Pancreas (tissue), 10 donors: ENCODE results near the gene CNEP1R1. TPM values are rescaled to one million over a fixed set of nuclear protein-coding genes. Genes with fewer than 3 reads are reported as not detected.

Source experiments
- ATAC-seq, 4 donors: fragments of 200-7000 bp; cut with Tn5 transposase; one replicate each; pipeline versions ENCODE4 v1.8.0 to v1.9.1; 2020; ENCODE audit warnings: mild to moderate bottlenecking in 4 of 4, moderate library complexity in 4 of 4
- DNase-seq, 6 donors: peaks; one replicate each; pipeline ENCODE4 v3.0.0-alpha.2; 2020
- FAIRE-seq: peaks from 2 replicates; lab custom pipeline; 2012; peaks lifted over from hg19 to GRCh38; lab: Jason Lieb, UNC
- H3K27ac ChIP-seq, 4 donors: fragments of 200-600 bp; sonication (generic); 1 replicate in 3 of 4; 2 replicates in 1 of 4; pipeline versions ENCODE4 v1.5.0 to v1.8.0; 2020
- H3K27me3 ChIP-seq, 4 donors: fragments of 200-600 bp; one replicate each; pipeline ENCODE4 v1.8.0; 2021
- H3K36me3 ChIP-seq, 3 donors: fragments of 200-600 bp; sonication (generic) in 1 of 3; one replicate each; pipeline versions ENCODE4 v1.5.0 to v1.8.0; 2020 to 2021
- H3K4me1 ChIP-seq, 3 donors: fragments of 200-600 bp; one replicate each; pipeline ENCODE4 v1.8.0; 2021
- H3K4me3 ChIP-seq, 4 donors: fragments of 200-600 bp; sonication (generic) in 2 of 4; one replicate each; pipeline versions ENCODE4 v1.5.0 to v1.8.0; 2020 to 2021
- H3K9me3 ChIP-seq, 4 donors: fragments of 200-600 bp; one replicate each; pipeline ENCODE4 v1.8.0; 2021
- WGBS, 2 donors: extraction: QIAGEN DNeasy Blood & Tissue Kit; methylation state at CpG; one replicate each; pipeline ENCODE4 v1.1.7; 2013; 5-methylcytosine and 5-hydroxymethylcytosine counted together
- intact Hi-C, 3 donors: fragments of 100-400 bp; cut with DNase I; formaldehyde crosslinking; loops; one replicate each; pipeline versions ENCODE4 v1.11.1 to v1.14.2; 2022
- polyA plus RNA-seq, 2 donors: library from polyadenylated mRNA; stranded (reverse); fragments of 200-250 nt; gene quantifications; one replicate each; pipeline ENCODE4 v1.2.3, GENCODE V29; 2013
- total RNA-seq, 6 donors: library from RNA; stranded (reverse); fragmentation: NEBNext Ultra II Directional in 4 of 6; extraction: Animal tissue kit (Norgen Biotek cat#: 25700) in 4 of 6; gene quantifications; one replicate each; pipeline versions ENCODE4 v1.2.1 to v1.2.4, GENCODE V29; 2021 to 2023
- TF ChIP-seq, protein P1 (sequence below), 4 donors: fragments of 200-600 bp; sonication (generic) in 3 of 4; IDR thresholded peaks; one replicate each; pipeline versions ENCODE4 v1.5.0 to v1.8.0; 2021; ENCODE audit warnings: antibody characterized with exemption in 4 of 4
- donor health status: healthy with polysubstance abuse.
- donor health status: DM: no; HTN: no; CAD: no; lungs with moderate emphysema.
- donor health status: DM: no; HTN: no; CAD: no.
- donor health status: control.
- donor health status: control.
- donor health status: Bipolar disorder and iron deficiency.
- donor health status: DM: yes; HTN: yes; CAD: no.
- donor health status: DM: no; HTN: no; CAD: no.
- donor health status: DM: no; HTN: no; CAD: no.
- donor health status: DM: yes; HTN: yes; CAD: no.

CNEP1R1 gene
- total and polyA plus RNA-seq, 8 donors: 3.9 to 10.2 (median 6.3) TPM

DNA sequence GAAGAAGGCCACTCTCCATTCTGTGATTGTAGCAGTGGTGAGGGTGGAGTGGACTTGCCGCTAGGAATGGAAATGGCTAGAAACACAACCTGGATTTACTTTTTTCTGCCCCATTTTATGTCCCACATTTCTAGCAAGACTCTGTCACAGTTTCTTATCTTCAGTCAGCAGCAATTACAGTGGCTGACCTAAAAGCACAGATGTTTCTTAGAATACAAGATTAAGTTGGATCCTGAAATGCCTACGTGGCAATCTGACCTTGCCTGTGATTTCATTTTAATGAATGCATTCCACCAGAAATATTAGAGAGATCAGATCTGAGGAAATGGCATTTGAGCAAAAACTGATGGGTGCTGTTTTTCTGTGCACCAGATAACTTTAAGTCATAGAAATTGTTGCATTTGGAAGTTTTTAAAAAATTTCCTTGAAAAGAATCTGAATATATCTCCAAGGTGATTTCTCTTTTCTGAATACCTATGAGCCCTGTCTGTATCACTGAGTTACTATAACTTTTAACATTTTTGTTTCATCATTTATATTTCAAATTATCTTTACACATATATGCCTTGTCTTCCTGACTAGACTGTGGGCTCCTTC lies 46.1 kb downstream of the CNEP1R1 start:
- Histone ChIP-seq H3K36me3 (no peaks in the 10 kb centered on the region), H3K27ac (no peak overlapping the region), H3K27me3 (no peaks in the 10 kb centered on the region), H3K4me1 (peaks cover 0 to 17% (median 11%) of the 10 kb centered on the region in 3 donors), H3K4me3 (no peak overlapping the region), H3K9me3 (no peaks in the 10 kb centered on the region)
- TF ChIP-seq, protein P1, sequence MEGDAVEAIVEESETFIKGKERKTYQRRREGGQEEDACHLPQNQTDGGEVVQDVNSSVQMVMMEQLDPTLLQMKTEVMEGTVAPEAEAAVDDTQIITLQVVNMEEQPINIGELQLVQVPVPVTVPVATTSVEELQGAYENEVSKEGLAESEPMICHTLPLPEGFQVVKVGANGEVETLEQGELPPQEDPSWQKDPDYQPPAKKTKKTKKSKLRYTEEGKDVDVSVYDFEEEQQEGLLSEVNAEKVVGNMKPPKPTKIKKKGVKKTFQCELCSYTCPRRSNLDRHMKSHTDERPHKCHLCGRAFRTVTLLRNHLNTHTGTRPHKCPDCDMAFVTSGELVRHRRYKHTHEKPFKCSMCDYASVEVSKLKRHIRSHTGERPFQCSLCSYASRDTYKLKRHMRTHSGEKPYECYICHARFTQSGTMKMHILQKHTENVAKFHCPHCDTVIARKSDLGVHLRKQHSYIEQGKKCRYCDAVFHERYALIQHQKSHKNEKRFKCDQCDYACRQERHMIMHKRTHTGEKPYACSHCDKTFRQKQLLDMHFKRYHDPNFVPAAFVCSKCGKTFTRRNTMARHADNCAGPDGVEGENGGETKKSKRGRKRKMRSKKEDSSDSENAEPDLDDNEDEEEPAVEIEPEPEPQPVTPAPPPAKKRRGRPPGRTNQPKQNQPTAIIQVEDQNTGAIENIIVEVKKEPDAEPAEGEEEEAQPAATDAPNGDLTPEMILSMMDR (IDR thresholded peaks at IDR 0.05): no peak
- DNase-seq: no peak
- no peak for FAIRE-seq
- intact Hi-C loops: no loop called here
- 56 to 62% methylated on average over 2 of the region's 2 CpGs for WGBS, 2 donors
- no peak for ATAC-seq

DNA sequence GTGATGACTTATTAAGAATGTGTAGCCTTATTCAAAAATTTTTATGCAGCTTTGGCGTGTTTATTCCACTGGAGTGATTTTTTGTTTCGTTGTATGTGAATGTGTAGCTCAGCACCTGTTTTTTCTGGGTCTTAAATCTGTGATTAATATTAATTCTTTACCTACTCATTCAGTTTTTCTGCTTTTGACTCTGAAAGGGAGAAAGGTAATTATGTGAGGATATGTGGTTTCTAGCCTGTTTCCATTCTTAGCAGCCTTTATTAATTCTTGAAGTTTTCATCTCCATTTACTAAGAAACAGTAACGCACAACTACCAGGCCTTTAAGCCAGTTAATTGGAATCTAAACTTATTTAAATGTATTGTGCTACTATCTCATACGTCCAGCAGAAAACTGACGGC lies 47.7 kb downstream of the CNEP1R1 start:
- intact Hi-C loops: no loop called here
- H3K4me1 ChIP-seq: peaks cover 0 to 6% (median 6%) of the 10 kb centered on the region in 3 donors
- TF ChIP-seq, protein P1 (IDR thresholded peaks at IDR 0.05): no peak
- WGBS, 2 donors: 95 to 96% methylated on average over 5 of the region's 5 CpGs
- H3K27ac ChIP-seq: no peak overlapping the region
- DNase-seq (no peak), ATAC-seq (no peak), FAIRE-seq (no peak)
- no peaks in the 10 kb centered on the region for H3K9me3 ChIP-seq
- H3K4me3 ChIP-seq: no peak overlapping the region
- H3K36me3 ChIP-seq: no peaks in the 10 kb centered on the region
- no peaks in the 10 kb centered on the region for H3K27me3 ChIP-seq

DNA sequence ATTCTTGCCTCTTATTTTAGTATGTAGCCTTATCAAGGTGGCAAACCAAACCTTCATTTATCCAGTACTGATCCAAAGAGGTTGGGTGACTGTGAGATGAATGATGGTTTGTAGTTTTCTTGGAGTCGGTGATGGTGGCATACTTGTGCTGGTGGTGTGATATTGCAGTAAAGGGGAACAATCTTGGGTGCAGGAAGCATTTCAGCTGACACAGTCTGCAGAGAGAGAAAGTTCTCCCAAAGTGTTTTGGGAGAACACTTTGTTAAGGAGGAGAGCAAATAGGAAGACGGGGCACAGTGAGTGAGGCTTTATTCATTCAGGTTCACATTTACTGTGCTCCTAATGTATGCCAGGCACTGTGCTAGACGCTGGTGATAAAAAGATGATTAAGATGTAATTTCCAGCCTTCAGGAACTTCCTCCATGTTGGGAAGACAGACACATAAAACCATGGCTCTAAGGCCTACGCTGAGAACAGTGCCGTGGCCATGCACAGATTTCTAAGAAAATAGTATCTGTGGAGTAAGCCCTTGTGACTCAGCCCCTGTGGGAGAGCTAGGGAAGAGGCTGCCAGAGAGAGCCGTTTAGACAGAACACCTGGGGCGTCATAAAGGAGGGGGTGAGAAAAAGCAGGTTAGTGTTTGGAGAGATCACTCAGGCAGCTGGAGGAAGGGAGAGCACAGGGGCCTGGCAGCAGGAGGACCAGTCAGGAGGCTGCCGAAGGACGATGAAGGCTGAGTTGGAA lies 54.5 kb downstream of the CNEP1R1 start:
- H3K4me3 ChIP-seq: no peak overlapping the region
- H3K27ac ChIP-seq: no peak overlapping the region
- no peaks in the 10 kb centered on the region for H3K9me3 ChIP-seq
- intact Hi-C loops: no loop called here
- no peaks in the 10 kb centered on the region for H3K4me1 ChIP-seq
- peaks cover 0 to 23% (median 0%) of the 10 kb centered on the region in 3 donors for H3K36me3 ChIP-seq
- DNase-seq (no peak), ATAC-seq (no peak), FAIRE-seq (no peak)
- TF ChIP-seq, protein P1 (IDR thresholded peaks at IDR 0.05): no peak
- WGBS, 2 donors: 83 to 86% methylated on average over 9 of the region's 9 CpGs
- H3K27me3 ChIP-seq: no peaks in the 10 kb centered on the region

DNA sequence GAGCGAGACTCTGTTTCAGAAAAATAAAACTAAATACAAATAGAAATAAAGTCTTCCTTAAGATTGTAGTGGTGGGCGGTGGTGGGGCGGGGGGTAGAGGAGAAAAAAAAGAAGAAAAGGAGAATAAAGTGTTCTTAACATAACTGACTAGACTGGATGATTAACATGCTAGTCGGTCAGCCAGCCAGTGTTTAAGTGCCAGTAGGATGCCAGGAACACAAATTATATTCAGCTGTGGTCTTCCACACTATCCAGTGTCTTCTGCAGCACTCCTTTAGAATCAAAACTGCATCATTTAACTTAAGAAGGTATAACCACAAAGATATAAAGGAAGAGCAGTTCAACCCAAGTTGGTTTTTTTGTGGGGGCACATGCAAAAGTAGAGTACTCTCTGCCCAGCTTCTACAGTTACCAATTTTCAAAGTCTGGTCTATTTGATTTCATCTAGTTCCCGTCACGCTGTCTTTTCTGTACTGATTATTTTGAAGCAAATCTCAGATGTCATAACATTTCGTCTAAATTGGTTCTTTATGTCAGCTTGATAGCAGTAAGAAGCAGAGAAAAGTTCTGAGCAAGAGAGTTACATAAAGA lies 56.5 kb downstream of the CNEP1R1 start:
- ATAC-seq: no peak
- Histone ChIP-seq H3K4me3 (no peak overlapping the region), H3K36me3 (peaks cover 0 to 42% (median 4%) of the 10 kb centered on the region in 3 donors), H3K27ac (no peak overlapping the region), H3K9me3 (no peaks in the 10 kb centered on the region), H3K4me1 (no peaks in the 10 kb centered on the region), H3K27me3 (no peaks in the 10 kb centered on the region)
- intact Hi-C loops: no loop called here
- no peak for FAIRE-seq
- 90 to 94% methylated on average over 7 of the region's 7 CpGs for WGBS, 2 donors
- TF ChIP-seq, protein P1 (IDR thresholded peaks at IDR 0.05): no peak
- DNase-seq: no peak
